ENCODE data around the gene MKRN2OS.

- TF ChIP-seq, protein P1, sequence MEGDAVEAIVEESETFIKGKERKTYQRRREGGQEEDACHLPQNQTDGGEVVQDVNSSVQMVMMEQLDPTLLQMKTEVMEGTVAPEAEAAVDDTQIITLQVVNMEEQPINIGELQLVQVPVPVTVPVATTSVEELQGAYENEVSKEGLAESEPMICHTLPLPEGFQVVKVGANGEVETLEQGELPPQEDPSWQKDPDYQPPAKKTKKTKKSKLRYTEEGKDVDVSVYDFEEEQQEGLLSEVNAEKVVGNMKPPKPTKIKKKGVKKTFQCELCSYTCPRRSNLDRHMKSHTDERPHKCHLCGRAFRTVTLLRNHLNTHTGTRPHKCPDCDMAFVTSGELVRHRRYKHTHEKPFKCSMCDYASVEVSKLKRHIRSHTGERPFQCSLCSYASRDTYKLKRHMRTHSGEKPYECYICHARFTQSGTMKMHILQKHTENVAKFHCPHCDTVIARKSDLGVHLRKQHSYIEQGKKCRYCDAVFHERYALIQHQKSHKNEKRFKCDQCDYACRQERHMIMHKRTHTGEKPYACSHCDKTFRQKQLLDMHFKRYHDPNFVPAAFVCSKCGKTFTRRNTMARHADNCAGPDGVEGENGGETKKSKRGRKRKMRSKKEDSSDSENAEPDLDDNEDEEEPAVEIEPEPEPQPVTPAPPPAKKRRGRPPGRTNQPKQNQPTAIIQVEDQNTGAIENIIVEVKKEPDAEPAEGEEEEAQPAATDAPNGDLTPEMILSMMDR (conservative IDR thresholded peaks at IDR 0.05; ENCODE audit: low read length), result no peak
- TF ChIP-seq EZH2phosphoT487 (IDR thresholded peaks at IDR 0.05; ENCODE audit: borderline replicate concordance, low read depth, low read length), result no peak
These were observed 29.4 kb upstream of the MKRN2OS start for GRCh38 chr3:12574661-12575060.

Data from OCI-LY7 (cell line).